H1 (cell line): Measurements from ENCODE around the gene GRIN2C. TPM values are rescaled to one million over a fixed set of nuclear protein-coding genes. Genes with fewer than 3 reads are reported as not detected.

Source experiments
- CTCF ChIA-PET: fragments of 300-600 bp; sonication (Branson Sonifier 250); formaldehyde crosslinking; loops from one replicate; lab custom pipeline; 2021; ENCODE audit not compliant: partially characterized antibody; lab: Charles Lee
- POLR2A ChIA-PET: fragments of 300-600 bp; sonication (Branson Sonifier 250); formaldehyde crosslinking; loops from one replicate; lab custom pipeline; 2021; ENCODE audit warnings: inconsistent platforms; ENCODE audit not compliant: partially characterized antibody; lab: Charles Lee
- DNase-seq, 2 experiments: peaks; one replicate each; pipeline versions ENCODE4 v3.0.0 to v3.0.0-alpha.2; 2010 to 2022; ENCODE audit warnings: low spot score in 2 of 2, low read depth in 1 of 2, mixed read lengths in 1 of 2
- FAIRE-seq: peaks from 2 replicates; lab custom pipeline; 2011; peaks lifted over from hg19 to GRCh38; lab: Jason Lieb, UNC
- H2AFZ ChIP-seq: 2 replicates; pipeline ENCODE4 v1.8.1; 2012; ENCODE audit warnings: low read length, inconsistent platforms
- H2AK5ac ChIP-seq: 2 replicates; pipeline ENCODE4 v1.6.1; 2013; ENCODE audit warnings: low read depth, low read length
- H2BK120ac ChIP-seq: replicated peaks from 2 replicates; pipeline ENCODE3; 2013; ENCODE audit warnings: low read depth, low read length, inconsistent platforms
- H2BK12ac ChIP-seq: 2 replicates; pipeline ENCODE4 v1.6.1; 2013; ENCODE audit warnings: low read depth, low read length
- H2BK15ac ChIP-seq: 2 replicates; pipeline ENCODE4 v1.6.1; 2013; ENCODE audit warnings: low read length
- H2BK20ac ChIP-seq: 2 replicates; pipeline ENCODE4 v1.6.1; 2013; ENCODE audit warnings: low read length
- H2BK5ac ChIP-seq: 2 replicates; pipeline ENCODE4 v1.6.1; 2013; ENCODE audit warnings: low read depth, low read length
- H3K14ac ChIP-seq: 2 replicates; pipeline ENCODE4 v1.6.1; 2013; ENCODE audit warnings: inconsistent platforms; ENCODE audit not compliant: insufficient read length
- H3K18ac ChIP-seq: 2 replicates; pipeline ENCODE4 v1.6.1; 2013; ENCODE audit warnings: low read length; ENCODE audit errors: extremely low read depth
- H3K23ac ChIP-seq: 2 replicates; pipeline ENCODE4 v1.6.1; 2013; ENCODE audit warnings: inconsistent platforms; ENCODE audit not compliant: insufficient read length
- H3K23me2 ChIP-seq: 2 replicates; pipeline ENCODE4 v1.6.1; 2013; ENCODE audit warnings: low read depth, low read length
- H3K27ac ChIP-seq: 2 replicates; pipeline ENCODE4 v1.6.1; 2011; ENCODE audit warnings: low read depth, low read length, inconsistent platforms
- H3K27me3 ChIP-seq, 4 experiments: replicated peaks in 1 of 4; 1 replicate in 1 of 4; 2 replicates in 3 of 4; pipeline versions ENCODE4 v1.6.1 to v1.8.1; 2011 to 2013; ENCODE audit warnings: low read length in 3 of 4, mild to moderate bottlenecking in 3 of 4, inconsistent platforms in 2 of 4, mixed read lengths in 2 of 4, moderate library complexity in 1 of 4; ENCODE audit not compliant: control insufficient read depth in 3 of 4, insufficient read depth in 3 of 4; ENCODE audit errors: extremely low read depth in 1 of 4
- H3K36me3 ChIP-seq, 4 experiments: 2 replicates each; pipeline versions ENCODE4 v1.6.1 to v1.8.1; 2011 to 2013; ENCODE audit warnings: mild to moderate bottlenecking in 4 of 4, low read length in 3 of 4, moderate library complexity in 2 of 4, control low read depth in 1 of 4, inconsistent platforms in 1 of 4; ENCODE audit not compliant: insufficient read depth in 4 of 4, control insufficient read depth in 2 of 4
- H3K4ac ChIP-seq: replicated peaks from 2 replicates; pipeline ENCODE3; 2013; ENCODE audit warnings: low read length, low read depth, mixed read lengths, inconsistent platforms; ENCODE audit not compliant: insufficient read length
- H3K4me1 ChIP-seq, 4 experiments: replicated peaks in 1 of 4; 1 replicate in 1 of 4; 2 replicates in 3 of 4; pipeline versions ENCODE4 v1.6.1 to v1.8.1; 2011 to 2013; ENCODE audit warnings: low read length in 3 of 4, inconsistent platforms in 2 of 4, mixed read lengths in 1 of 4; ENCODE audit not compliant: insufficient read depth in 4 of 4, control insufficient read depth in 3 of 4
- H3K4me2 ChIP-seq, 2 experiments: 2 replicates each; pipeline versions ENCODE4 v1.6.1 to v1.8.1; 2011 to 2013; ENCODE audit warnings: low read depth in 2 of 2, low read length in 2 of 2, control low read depth in 1 of 2, inconsistent platforms in 1 of 2, mild to moderate bottlenecking in 1 of 2; ENCODE audit not compliant: insufficient read depth in 1 of 2
- H3K4me3 ChIP-seq, 4 experiments: fragments of 200-600, 300-600 bp in 1 of 4; sonication (generic), shearing (Covaris generic), sonication (Bioruptor Twin) in 1 of 4; 2 replicates each; pipeline versions ENCODE4 v1.5.1 to v1.8.1; 2011 to 2016; ENCODE audit warnings: low read length in 4 of 4, low read depth in 3 of 4, control low read depth in 2 of 4, inconsistent platforms in 2 of 4, mild to moderate bottlenecking in 2 of 4, mixed read lengths in 1 of 4, moderate library complexity in 1 of 4; ENCODE audit not compliant: insufficient read depth in 2 of 4; ENCODE audit errors: extremely low read depth in 1 of 4
- H3K56ac ChIP-seq: replicated peaks from 2 replicates; pipeline ENCODE3; 2013; ENCODE audit warnings: low read depth, mild to moderate bottlenecking, mixed read lengths, low read length, inconsistent platforms; ENCODE audit not compliant: insufficient read length
- H3K79me1 ChIP-seq: 2 replicates; pipeline ENCODE4 v1.6.1; 2013; ENCODE audit warnings: low read depth, low read length, control low read depth
- H3K79me2 ChIP-seq, 2 experiments: 2 replicates each; pipeline versions ENCODE4 v1.6.1 to v1.8.1; 2012 to 2013; ENCODE audit warnings: low read length in 2 of 2, mild to moderate bottlenecking in 2 of 2, inconsistent platforms in 1 of 2; ENCODE audit not compliant: insufficient read depth in 2 of 2, control insufficient read depth in 1 of 2
- H3K9ac ChIP-seq, 4 experiments: replicated peaks in 1 of 4; 1 replicate in 1 of 4; 2 replicates in 3 of 4; pipeline versions ENCODE4 v1.6.1 to v1.8.1; 2011 to 2013; ENCODE audit warnings: low read depth in 3 of 4, low read length in 3 of 4, control low read depth in 2 of 4, mild to moderate bottlenecking in 2 of 4, moderate library complexity in 2 of 4, inconsistent platforms in 1 of 4; ENCODE audit errors: extremely low read depth in 1 of 4
- H3K9me3 ChIP-seq, 2 experiments: 2 replicates each; pipeline versions ENCODE4 v1.6.1 to v1.8.1; 2012 to 2013; ENCODE audit warnings: mild to moderate bottlenecking in 2 of 2, moderate library complexity in 2 of 2, control low read depth in 1 of 2, inconsistent platforms in 1 of 2, low read depth in 1 of 2, low read length in 1 of 2, mixed read lengths in 1 of 2; ENCODE audit not compliant: insufficient read depth in 2 of 2
- H4K20me1 ChIP-seq, 2 experiments: replicated peaks in 1 of 2; 2 replicates each; pipeline versions ENCODE3 to v1.8.1; 2011 to 2013; ENCODE audit warnings: inconsistent platforms in 2 of 2, low read length in 2 of 2, mild to moderate bottlenecking in 1 of 2; ENCODE audit not compliant: insufficient read depth in 2 of 2, control insufficient read depth in 1 of 2
- H4K5ac ChIP-seq: 2 replicates; pipeline ENCODE4 v1.6.1; 2013; ENCODE audit warnings: low read length, low read depth, mixed read lengths, inconsistent platforms; ENCODE audit not compliant: insufficient read length
- H4K8ac ChIP-seq: 2 replicates; pipeline ENCODE4 v1.8.0; 2013; ENCODE audit warnings: mild to moderate bottlenecking, moderate library complexity, low read length, inconsistent platforms; ENCODE audit not compliant: insufficient read depth; ENCODE audit errors: extremely low read depth
- H4K91ac ChIP-seq: replicated peaks from 2 replicates; pipeline ENCODE3; 2013; ENCODE audit warnings: low read length, mixed read lengths, inconsistent platforms; ENCODE audit not compliant: insufficient read length
- CHD1 ChIP-seq: IDR thresholded peaks from 2 replicates; pipeline ENCODE4 v1.6.1; 2012; ENCODE audit warnings: low read depth, low read length, improper control_type of control experiment
- GABPA ChIP-seq: IDR thresholded peaks from 2 replicates; pipeline ENCODE4 v1.6.1; 2011; ENCODE audit warnings: mild to moderate bottlenecking, low read length, moderate library complexity, borderline replicate concordance; ENCODE audit not compliant: insufficient read depth
- NANOG ChIP-seq: IDR thresholded peaks from 2 replicates; pipeline ENCODE4 v1.6.1; 2011; ENCODE audit warnings: low read length, low read depth, mild to moderate bottlenecking, inconsistent platforms; ENCODE audit not compliant: insufficient read depth, poor library complexity, severe bottlenecking
- RBBP5 ChIP-seq: IDR thresholded peaks from 2 replicates; pipeline ENCODE4 v1.7.1; 2012; ENCODE audit warnings: low read depth, mild to moderate bottlenecking, inconsistent platforms, low read length, moderate library complexity, borderline replicate concordance
- SIN3A ChIP-seq, 2 experiments: IDR thresholded peaks in 1 of 2; conservative IDR thresholded peaks in 1 of 2; 2 replicates each; pipeline ENCODE4 v1.6.1; 2011 to 2012; ENCODE audit warnings: low read length in 2 of 2, improper control_type of control experiment in 1 of 2, low read depth in 1 of 2, mild to moderate bottlenecking in 1 of 2
- WGBS, 2 experiments: shearing (Covaris generic) in 1 of 2; methylation state at CpG; one replicate each; pipeline versions ENCODE4 v1.1.6 to v1.1.7; 2013 to 2015; ENCODE audit warnings: low lambda C conversion rate in 2 of 2, mixed read lengths in 2 of 2, inconsistent platforms in 1 of 2, low coverage in 1 of 2, missing lambda C conversion rate in 1 of 2; ENCODE audit not compliant: insufficient replicate concordance in 2 of 2, insufficient coverage in 1 of 2, insufficient read length in 1 of 2; ENCODE audit errors: extremely low coverage in 1 of 2, missing lambda C conversion rate in 1 of 2; 5-methylcytosine and 5-hydroxymethylcytosine counted together
- polyA plus RNA-seq, 7 experiments: library from polyadenylated mRNA; depleted of rRNA in 3 of 7; stranded (reverse) in 5 of 7; unstranded in 2 of 7; fragments of >200 nt in 5 of 7; fragments of 200-250 nt in 2 of 7; gene quantifications; 1 replicate in 5 of 7; 2 replicates in 1 of 7; 4 replicates in 1 of 7; pipeline versions ENCODE4 v1.2.1 to v1.2.3, GENCODE V29; 2011 to 2013; ENCODE audit warnings: missing spikeins in 2 of 7, mixed read lengths in 2 of 7
- total RNA-seq: library from RNA; stranded (reverse); fragmentation: NEBNext Ultra II Directional; extraction: Animal tissue kit (Norgen Biotek cat#: 25700); gene quantifications from 2 replicates; pipeline ENCODE4 v1.2.1, GENCODE V29; 2021

GRIN2C gene
- total and polyA plus RNA-seq, 2 of the 8 experiments (the other 6 are each of a cell fraction or from before 2014, with no cell fraction given), result 0.06 to 0.07 TPM

DNA sequence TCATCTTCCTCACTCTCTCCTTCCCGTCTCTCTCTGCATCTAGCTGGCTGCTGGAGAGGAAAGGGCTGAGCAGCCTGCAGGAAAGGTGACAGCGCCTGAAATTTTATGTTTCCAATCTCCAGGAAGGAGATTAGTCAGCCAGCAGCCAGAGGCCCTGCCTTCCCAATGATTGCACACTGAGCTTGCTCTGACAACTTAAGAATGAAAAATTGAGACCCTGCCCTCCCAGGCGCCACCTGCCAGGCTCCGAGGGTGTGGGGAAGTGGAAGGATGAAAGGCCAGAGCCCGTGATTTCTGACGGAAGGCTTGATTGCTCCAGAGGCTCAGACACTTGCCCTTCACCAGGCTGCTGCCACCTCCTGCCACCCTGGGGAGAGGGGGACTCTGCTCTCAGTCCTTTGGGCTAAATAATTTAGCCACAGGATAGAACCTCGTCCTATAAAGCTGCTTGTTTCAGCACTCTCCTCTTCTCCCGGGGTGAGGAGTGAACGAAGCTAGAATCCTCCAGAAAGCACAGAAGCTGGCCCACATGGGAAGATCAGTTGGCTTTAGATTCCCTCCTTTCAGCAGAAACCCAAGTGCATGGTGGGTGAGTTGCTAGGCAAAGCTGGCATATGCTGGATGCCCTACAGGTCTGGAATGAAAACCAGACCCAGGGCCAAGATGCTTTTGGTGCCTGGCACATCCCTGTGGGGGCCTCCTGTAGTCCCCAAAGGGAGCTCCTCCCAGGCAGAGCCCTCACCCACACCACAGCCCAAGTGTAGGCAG is 33.5 kb downstream of the GRIN2C start:
- no peak overlapping the region for H2BK120ac ChIP-seq
- DNase-seq (no peak), FAIRE-seq (no peak)
- H3K14ac ChIP-seq, result no peak overlapping the region
- H3K4me3 ChIP-seq, result no peak overlapping the region
- no peaks in the 10 kb centered on the region for H3K9me3 ChIP-seq
- no peaks in the 10 kb centered on the region for H3K23me2 ChIP-seq
- H3K4me2 ChIP-seq, result no peak overlapping the region
- H4K8ac ChIP-seq, result no peak overlapping the region
- H2BK12ac ChIP-seq, result no peak overlapping the region
- no peak overlapping the region for H3K9ac ChIP-seq
- POLR2A ChIA-PET, result interaction anchor here (0.8 to 1.7 kb wide), 2 partner anchors 15 to 26 kb away, joined by 4 to 5 read pairs; no protein-coding TSS in a partner anchor
- no peak overlapping the region for H4K91ac ChIP-seq
- H3K79me1 ChIP-seq, result no peaks in the 10 kb centered on the region
- H3K4ac ChIP-seq, result no peak overlapping the region
- H2BK15ac ChIP-seq, result no peak overlapping the region
- no peaks in the 10 kb centered on the region for H3K79me2 ChIP-seq
- H3K27ac ChIP-seq, result no peak overlapping the region
- TF ChIP-seq RBBP5, result no peak
- TF ChIP-seq CHD1, result no peak
- no peak for TF ChIP-seq GABPA
- TF ChIP-seq NANOG, result no peak
- no peak for TF ChIP-seq SIN3A (conservative IDR thresholded peaks at IDR 0.05 in 1 of 2, IDR thresholded peaks at IDR 0.05 in 1 of 2; ENCODE audit: low read depth in 1 of 2, low read length in 2 of 2)
- no peak overlapping the region for H4K5ac ChIP-seq
- H2AK5ac ChIP-seq, result no peak overlapping the region
- H3K4me1 ChIP-seq, result no peaks in the 10 kb centered on the region; a peak in 1 of 7 replicates
- peaks cover 0 to under 1% (median 0%) of the 10 kb centered on the region in 4 experiments; a peak in 1 of 8 replicates for H3K36me3 ChIP-seq
- no peak overlapping the region for H2BK5ac ChIP-seq
- WGBS, 2 experiments, result 94% methylated on average over 9 of the region's 9 CpGs; no CpG with 5 or more reads in 1 of the 2 experiments
- H3K27me3 ChIP-seq, result no peaks in the 10 kb centered on the region; a peak in 1 of 7 replicates
- H3K18ac ChIP-seq, result no peak overlapping the region
- H2BK20ac ChIP-seq, result no peak overlapping the region
- no peak overlapping the region for H3K56ac ChIP-seq
- CTCF ChIA-PET, result interaction anchor here (1.4 to 99.6 kb wide), 3 partner anchors 8 to 81 kb away, joined by 4 to 2981 read pairs (median 2981); partner anchors contain the start of genes FDXR, GRIN2C and NAT9
- no peak overlapping the region for H2AFZ ChIP-seq
- peaks cover 2 to 13% of the 10 kb centered on the region in 2 experiments for H4K20me1 ChIP-seq
- no peak overlapping the region for H3K23ac ChIP-seq
